CD4-positive, alpha-beta T cell treated with Interleukin-1 beta for 1 hour (primary cell): ENCODE measurements around the gene MYBBP1A.
A peak's percentile ranks its signal among the peaks of the same experiment; 100 is the strongest.

Experiments
- DNase-seq, 2 donors: peaks; one replicate each; pipeline ENCODE4 v3.0.0-alpha.2; 2020 to 2022

MYBBP1A gene

GRCh38 chr17:4565209-4566141 lies 10.3 kb upstream of the MYBBP1A start:
- peak; percentile 53 to 62 for DNase-seq

GRCh38 chr17:4562015-4562969 lies 7.1 kb upstream of the MYBBP1A start:
- no peak for DNase-seq

GRCh38 chr17:4560837-4561256 lies 5.7 kb upstream of the MYBBP1A start:
- no peak for DNase-seq

GRCh38 chr17:4560421-4560820 lies 5.2 kb upstream of the MYBBP1A start, which contains the start of gene GGT6:
GGT6 (minus strand) TSS chr17:4560577; CDS start chr17:4560521, 56 bp downstream.
- no peak for DNase-seq

- no peak for DNase-seq
Measured at GRCh38 chr17:4559966-4560365, 4.8 kb upstream of the MYBBP1A start.

GRCh38 chr17:4559139-4559791 lies 4.1 kb upstream of the MYBBP1A start:
- DNase-seq, result no peak

GRCh38 chr17:4558347-4558971 lies 3.3 kb upstream of the MYBBP1A start:
- DNase-seq, result no peak

GRCh38 chr17:4557626-4558346 lies 2.6 kb upstream of the MYBBP1A start:
- DNase-seq, result no peak

- DNase-seq, result no peak
Measured at GRCh38 chr17:4556996-4557395, 1.8 kb upstream of the MYBBP1A start.

- no peak for DNase-seq
Measured at GRCh38 chr17:4555873-4556759, 932 bp upstream of the MYBBP1A start.

- DNase-seq, result no peak
Measured at GRCh38 chr17:4554441-4554996, 665 bp downstream of the MYBBP1A start.

- no peak for DNase-seq
Measured at GRCh38 chr17:4553669-4554068, 1.5 kb downstream of the MYBBP1A start.

GRCh38 chr17:4551796-4552525 lies 3.2 kb downstream of the MYBBP1A start:
- no peak for DNase-seq

- DNase-seq, result no peak
Measured at GRCh38 chr17:4551141-4551540, 4.0 kb downstream of the MYBBP1A start.

GRCh38 chr17:4550534-4551039 lies 4.6 kb downstream of the MYBBP1A start:
- DNase-seq, result no peak

GRCh38 chr17:4549781-4550533 lies 5.2 kb downstream of the MYBBP1A start:
- DNase-seq, result no peak

- no peak for DNase-seq
Measured at GRCh38 chr17:4548721-4549531, 6.3 kb downstream of the MYBBP1A start.

- DNase-seq, result no peak
Measured at GRCh38 chr17:4548061-4548461, 7.1 kb downstream of the MYBBP1A start.
